Measurements from ENCODE around the gene TRMT10A.

DNA sequence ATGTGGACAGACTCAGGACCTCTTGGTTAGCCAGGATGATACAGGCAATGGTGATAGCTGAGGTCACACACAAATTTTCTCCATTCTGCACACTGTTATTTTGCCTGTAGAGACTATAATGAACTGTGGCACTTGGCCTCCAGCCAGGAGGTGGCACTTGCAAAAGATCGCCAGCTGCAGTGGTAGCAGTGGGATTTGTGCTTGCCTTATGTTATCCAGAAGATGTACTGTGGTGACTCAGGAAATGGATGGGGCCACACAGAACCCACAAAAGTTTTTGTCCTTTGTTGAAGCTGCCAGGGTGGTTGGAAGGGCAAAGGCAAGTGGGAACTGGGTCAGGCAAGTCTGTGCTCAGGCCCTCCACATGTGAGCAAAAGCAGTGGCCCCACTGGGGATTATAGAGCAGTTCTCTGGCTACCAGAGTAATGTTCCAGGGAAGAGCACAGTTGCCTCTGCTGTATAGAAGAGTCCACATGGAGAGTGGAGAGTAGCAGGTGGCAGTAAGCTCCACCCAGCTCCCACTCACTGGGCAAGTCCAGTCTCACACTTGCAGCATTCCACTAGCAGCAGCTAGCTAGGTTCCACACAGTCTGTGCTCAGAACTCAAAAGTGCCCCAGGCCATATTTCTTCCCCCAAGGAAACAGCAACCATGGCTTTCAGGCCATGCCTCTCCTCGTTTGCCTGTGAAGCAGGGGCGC lies 58.9 kb downstream of the TRMT10A start:
- TF ChIP-seq, protein P1, sequence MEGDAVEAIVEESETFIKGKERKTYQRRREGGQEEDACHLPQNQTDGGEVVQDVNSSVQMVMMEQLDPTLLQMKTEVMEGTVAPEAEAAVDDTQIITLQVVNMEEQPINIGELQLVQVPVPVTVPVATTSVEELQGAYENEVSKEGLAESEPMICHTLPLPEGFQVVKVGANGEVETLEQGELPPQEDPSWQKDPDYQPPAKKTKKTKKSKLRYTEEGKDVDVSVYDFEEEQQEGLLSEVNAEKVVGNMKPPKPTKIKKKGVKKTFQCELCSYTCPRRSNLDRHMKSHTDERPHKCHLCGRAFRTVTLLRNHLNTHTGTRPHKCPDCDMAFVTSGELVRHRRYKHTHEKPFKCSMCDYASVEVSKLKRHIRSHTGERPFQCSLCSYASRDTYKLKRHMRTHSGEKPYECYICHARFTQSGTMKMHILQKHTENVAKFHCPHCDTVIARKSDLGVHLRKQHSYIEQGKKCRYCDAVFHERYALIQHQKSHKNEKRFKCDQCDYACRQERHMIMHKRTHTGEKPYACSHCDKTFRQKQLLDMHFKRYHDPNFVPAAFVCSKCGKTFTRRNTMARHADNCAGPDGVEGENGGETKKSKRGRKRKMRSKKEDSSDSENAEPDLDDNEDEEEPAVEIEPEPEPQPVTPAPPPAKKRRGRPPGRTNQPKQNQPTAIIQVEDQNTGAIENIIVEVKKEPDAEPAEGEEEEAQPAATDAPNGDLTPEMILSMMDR (IDR thresholded peaks at IDR 0.05; ENCODE audit: low read length), result no peak
- TF ChIP-seq EZH2 (IDR thresholded peaks at IDR 0.05; ENCODE audit: borderline replicate concordance, low read length), result no peak
